ENCODE measurements around the gene SULT4A1.

GRCh38 chr22:43776081-43776670 is 86.1 kb downstream of the SULT4A1 start:
- TF ChIP-seq CTCF (IDR thresholded peaks at IDR 0.05), result no peak
- no peak for TF ChIP-seq CREB1 (CRISPR knock-in tag; IDR thresholded peaks at IDR 0.05)
- no peak for TF ChIP-seq NFYB (CRISPR knock-in tag; conservative IDR thresholded peaks at IDR 0.05; ENCODE audit: low read depth)
- TF ChIP-seq E2F5 (CRISPR knock-in tag; IDR thresholded peaks at IDR 0.05), result no peak
- TF ChIP-seq PREB (CRISPR knock-in tag; IDR thresholded peaks at IDR 0.05; ENCODE audit: borderline replicate concordance), result no peak
- TF ChIP-seq ZBTB43 (CRISPR knock-in tag; IDR thresholded peaks at IDR 0.05), result no peak

Data from WTC11 (cell line).